ENCODE data around the gene LAYN.

Gene LAYN

DNA sequence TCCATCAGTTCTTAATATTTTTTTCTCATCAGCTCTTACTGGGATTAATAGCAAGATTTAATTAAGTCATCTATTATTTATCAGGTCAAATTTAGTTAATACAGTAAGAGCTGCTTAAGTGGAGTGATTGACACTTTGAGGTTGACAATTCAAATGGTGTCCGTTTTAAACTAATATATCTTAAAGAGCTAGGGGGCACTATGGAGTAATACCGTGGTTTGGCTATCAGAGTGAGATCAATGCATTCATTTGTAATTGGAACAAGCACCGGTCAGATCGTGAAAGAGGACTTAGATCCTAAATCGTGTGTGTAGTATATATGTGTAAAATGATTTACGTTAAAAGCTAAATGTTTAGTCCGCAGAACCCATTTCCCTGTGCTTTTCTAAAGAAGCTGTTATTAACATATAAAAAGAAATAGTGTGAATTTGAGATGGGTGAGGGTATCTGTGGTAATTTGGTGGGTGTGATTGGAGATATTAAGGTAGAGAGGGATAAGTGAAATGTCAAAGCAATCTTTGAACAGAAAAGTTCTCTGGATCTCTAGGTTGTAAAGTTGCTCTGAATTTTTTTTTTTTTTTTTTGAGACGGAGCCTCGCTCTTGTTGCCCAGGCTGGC, 64.0 kb downstream of the LAYN start:
- peak; percentile 61 for TF ChIP-seq CTCF (IDR thresholded peaks at IDR 0.05; ENCODE audit: low read length, missing control alignments)
- H3K4me3 ChIP-seq (replicated peaks; ENCODE audit: low read depth, low read length) = peak overlapping the region; percentile 58

GRCh38 chr11:111605681-111606080, 65.2 kb downstream of the LAYN start:
- TF ChIP-seq CTCF (IDR thresholded peaks at IDR 0.05; ENCODE audit: low read length, missing control alignments) = no peak
- no peak for DNase-seq (ENCODE audit: low read depth)
- no peak overlapping the region for H3K4me3 ChIP-seq (replicated peaks; ENCODE audit: low read depth, low read length)

More for the DNA sequence above, 64.0 kb downstream of the LAYN start:
- peak; percentile 57 for DNase-seq (ENCODE audit: low read depth)

- no peak for TF ChIP-seq CTCF (IDR thresholded peaks at IDR 0.05; ENCODE audit: low read length, missing control alignments)
- H3K4me3 ChIP-seq (replicated peaks; ENCODE audit: low read depth, low read length) = no peak overlapping the region
- DNase-seq (ENCODE audit: low read depth) = peak; percentile 51
These were observed 66.5 kb downstream of the LAYN start for GRCh38 chr11:111606986-111607385.

DNA sequence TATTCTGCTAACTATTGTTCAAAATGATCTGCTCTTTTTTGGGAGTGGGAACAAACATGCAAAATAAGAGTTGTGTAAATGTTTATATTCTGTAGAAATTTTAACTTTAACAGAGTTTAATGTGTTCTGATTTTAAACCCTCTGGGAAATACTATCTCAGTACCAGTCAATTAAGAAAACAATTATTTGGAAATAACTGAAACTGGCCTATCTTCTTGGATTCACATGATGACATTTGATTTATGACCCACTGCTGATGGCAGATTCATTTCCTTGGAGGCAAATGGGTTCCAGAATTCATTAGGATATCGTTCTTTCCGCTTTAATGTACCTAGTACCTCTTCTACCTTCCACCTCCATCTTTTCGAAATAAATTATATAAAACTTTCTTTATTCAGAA, 67.2 kb downstream of the LAYN start:
- H3K4me3 ChIP-seq (replicated peaks; ENCODE audit: low read depth, low read length) = no peak overlapping the region
- DNase-seq (ENCODE audit: low read depth) = no peak
- TF ChIP-seq CTCF (IDR thresholded peaks at IDR 0.05; ENCODE audit: low read length, missing control alignments) = no peak
